Transverse colon (tissue), 4 donors: ENCODE measurements around the gene SDR42E1. TPM values are rescaled to one million over a fixed set of nuclear protein-coding genes. Genes with fewer than 3 reads are reported as not detected.

Source experiments
- DNase-seq: peaks from one replicate; pipeline ENCODE4 v3.0.0-alpha.2; 2019
- H3K27ac ChIP-seq, 4 donors: fragments of 200-600 bp; sonication (generic); 2 replicates each; pipeline ENCODE4 v1.5.1; 2016 to 2018; ENCODE audit warnings: inconsistent platforms in 4 of 4
- H3K27me3 ChIP-seq: fragments of 200-600 bp; sonication (generic); 2 replicates; pipeline ENCODE4 v1.5.1; 2017; ENCODE audit warnings: inconsistent platforms
- H3K36me3 ChIP-seq, 4 donors: fragments of 200-600 bp; sonication (generic); 2 replicates each; pipeline ENCODE4 v1.5.1; 2017 to 2019; ENCODE audit warnings: inconsistent platforms in 4 of 4
- H3K4me1 ChIP-seq, 4 donors: fragments of 200-600 bp; sonication (generic); 2 replicates each; pipeline ENCODE4 v1.5.1; 2017 to 2020; ENCODE audit warnings: inconsistent platforms in 4 of 4
- H3K4me3 ChIP-seq, 4 donors: fragments of 200-600 bp; sonication (generic); 1 replicate in 1 of 4; 2 replicates in 3 of 4; pipeline versions ENCODE4 v1.5.1 to v1.6.1; 2017 to 2019; ENCODE audit warnings: inconsistent platforms in 4 of 4
- H3K9me3 ChIP-seq, 2 donors: fragments of 200-600 bp; sonication (generic); 2 replicates each; pipeline ENCODE4 v1.5.1; 2017 to 2019; ENCODE audit warnings: inconsistent platforms in 2 of 2
- CTCF ChIP-seq, 5 experiments: fragments of 200-600 bp in 3 of 5; fragments of 450-650 bp in 2 of 5; sonication (generic) in 3 of 5; IDR thresholded peaks; 1 replicate in 2 of 5; 2 replicates in 3 of 5; pipeline ENCODE4 v1.5.1; 2016 to 2017; ENCODE audit warnings: antibody characterized with exemption in 5 of 5, inconsistent platforms in 3 of 5, mild to moderate bottlenecking in 2 of 5, moderate library complexity in 1 of 5
- EP300 ChIP-seq: sonication (generic); formaldehyde crosslinking; IDR thresholded peaks from one replicate; pipeline ENCODE4 v1.6.1; 2017; ENCODE audit warnings: antibody characterized with exemption, low read depth
- POLR2A ChIP-seq: fragments of 450-650 bp; IDR thresholded peaks from one replicate; pipeline ENCODE4 v1.6.1; 2016; ENCODE audit warnings: antibody characterized with exemption, mild to moderate bottlenecking, moderate library complexity
- POLR2AphosphoS5 ChIP-seq, 3 donors: sonication (generic); formaldehyde crosslinking; IDR thresholded peaks; one replicate each; pipeline ENCODE4 v1.6.1; 2016; ENCODE audit warnings: antibody characterized with exemption in 3 of 3
- WGBS, 2 donors: methylation state at CpG; one replicate each; pipeline ENCODE4 v1.1.5; 2018; ENCODE audit warnings: low coverage in 1 of 2; 5-methylcytosine and 5-hydroxymethylcytosine counted together
- in situ Hi-C, 4 donors: fragments of 200-750 bp; cut with MboI; loops; one replicate each; pipeline versions ENCODE4 v1.15.0 to v1.15.1; 2017; ENCODE audit warnings: low sequenced_read_pairs in 3 of 4, low pct_ligation_motif_present in 1 of 4, low pct_unique_long_range_greater_than_20kb in 1 of 4
- intact Hi-C: fragments of 100-400 bp; cut with DNase I; formaldehyde crosslinking; loops from one replicate; pipeline ENCODE4 v1.15.1; 2023; ENCODE audit warnings: low total_unique reads
- total RNA-seq, 4 donors: library from RNA; depleted of rRNA; stranded (reverse); fragments of >200 nt; gene quantifications; one replicate each; pipeline ENCODE4 v1.1.0, GENCODE V29; 2016

The SDR42E1 gene
- total RNA-seq, 4 donors from 2014 or later, result 3.4 to 12.2 (median 7.7) TPM

- no peaks in the 10 kb centered on the region for H3K36me3 ChIP-seq
- in situ Hi-C loops, result loop anchor here in 1 of 4 donors (25.0 kb wide), 1 partner anchor 197 kb away; no protein-coding TSS in a partner anchor
- no peaks in the 10 kb centered on the region for H3K9me3 ChIP-seq
- no peak overlapping the region for H3K27ac ChIP-seq
- intact Hi-C loops, result no loop called here
- TF ChIP-seq POLR2AphosphoS5 (IDR thresholded peaks at IDR 0.05), result no peak
- TF ChIP-seq EP300, result no peak
- TF ChIP-seq CTCF (IDR thresholded peaks at IDR 0.05), result no peak
- TF ChIP-seq POLR2A, result no peak
- H3K4me1 ChIP-seq, result peaks cover 0 to 15% (median 0%) of the 10 kb centered on the region in 4 donors
- H3K4me3 ChIP-seq, result no peak overlapping the region
- no peaks in the 10 kb centered on the region for H3K27me3 ChIP-seq
- WGBS, 2 donors, result 78% methylated on average over 3 of the region's 3 CpGs
- no peak for DNase-seq
Observed at GRCh38 chr16:82040296-82040695, 29.0 kb upstream of the SDR42E1 start.

- H3K9me3 ChIP-seq, result no peaks in the 10 kb centered on the region
- intact Hi-C loops, result loop anchor here (10.0 kb wide), 1 partner anchor 187 kb away; no protein-coding TSS in a partner anchor
- H3K36me3 ChIP-seq, result no peaks in the 10 kb centered on the region
- no peak for DNase-seq
- in situ Hi-C loops, result loop anchor here in 1 of 4 donors (25.0 kb wide), 1 partner anchor 200 kb away; no protein-coding TSS in a partner anchor
- WGBS, 2 donors, result 38 to 60% methylated on average over 2 of the region's 2 CpGs
- no peak overlapping the region for H3K27ac ChIP-seq
- no peaks in the 10 kb centered on the region for H3K27me3 ChIP-seq
- no peak overlapping the region for H3K4me3 ChIP-seq
- H3K4me1 ChIP-seq, result peaks cover 4 to 32% (median 15%) of the 10 kb centered on the region in 4 donors
- TF ChIP-seq POLR2A, result no peak
- no peak for TF ChIP-seq EP300
- TF ChIP-seq CTCF (IDR thresholded peaks at IDR 0.05), result no peak
- no peak for TF ChIP-seq POLR2AphosphoS5 (IDR thresholded peaks at IDR 0.05)
Observed at GRCh38 chr16:82037666-82038065, 26.4 kb upstream of the SDR42E1 start.

GRCh38 chr16:82037251-82037650 lies 26.0 kb upstream of the SDR42E1 start:
- in situ Hi-C loops, result loop anchor here in 1 of 4 donors (25.0 kb wide), 1 partner anchor 200 kb away; no protein-coding TSS in a partner anchor
- no peaks in the 10 kb centered on the region for H3K9me3 ChIP-seq

More at GRCh38 chr16:82037251-82037650, 26.0 kb upstream of the SDR42E1 start:
- Histone ChIP-seq H3K27me3 (no peaks in the 10 kb centered on the region), H3K4me3 (peak overlapping the region in 1 of 4 donors; percentile 49), H3K36me3 (no peaks in the 10 kb centered on the region), H3K4me1 (peaks cover 4 to 35% (median 15%) of the 10 kb centered on the region in 4 donors), H3K27ac (peak overlapping the region in 2 of 4 donors; percentile 3 to 69)
- WGBS, 2 donors, result 75 to 80% methylated on average over 3 to 4 of the region's 4 CpGs
- DNase-seq, result no peak
- intact Hi-C loops, result loop anchor here (10.0 kb wide), 1 partner anchor 188 kb away; no protein-coding TSS in a partner anchor
- no peak for TF ChIP-seq CTCF (IDR thresholded peaks at IDR 0.05)
- no peak for TF ChIP-seq POLR2A
- no peak for TF ChIP-seq EP300
- TF ChIP-seq POLR2AphosphoS5 (IDR thresholded peaks at IDR 0.05), result no peak
